GM21737 (cell line): ENCODE results near the gene NRDE2.
"Not testable (repeated sequence)": the region's sequence is repeated elsewhere in the genome, so short reads cannot be mapped to it uniquely, and the experiment has no call there.

Experiments
- ATAC-seq: cut with Tn5 transposase; IDR thresholded peaks from one replicate; pipeline ENCODE4 v1.9.1; 2021; ENCODE audit warnings: mild to moderate bottlenecking, moderate library complexity; ENCODE audit not compliant: unreplicated experiment

NRDE2 gene

GRCh38 chr14:90342327-90342726 is 10.6 kb upstream of the NRDE2 start:
- no peak for ATAC-seq

GRCh38 chr14:90341784-90342183 is 10.0 kb upstream of the NRDE2 start:
- ATAC-seq, result no peak

GRCh38 chr14:90341232-90341631 is 9.5 kb upstream of the NRDE2 start:
- ATAC-seq, result not testable (repeated sequence)

- ATAC-seq, result no peak
These were observed 5.2 kb upstream of the NRDE2 start for GRCh38 chr14:90336985-90337384.

- no peak for ATAC-seq
These were observed 4.7 kb upstream of the NRDE2 start for GRCh38 chr14:90336401-90336800.

GRCh38 chr14:90332271-90332584 is 487 bp upstream of the NRDE2 start:
- no peak for ATAC-seq

- ATAC-seq, result no peak
These were observed 1.2 kb downstream of the NRDE2 start for GRCh38 chr14:90330203-90331196.

GRCh38 chr14:90321891-90322290 is 9.8 kb downstream of the NRDE2 start:
- ATAC-seq, result no peak

GRCh38 chr14:90319634-90320541 is 11.9 kb downstream of the NRDE2 start:
- ATAC-seq, result no peak

- ATAC-seq, result no peak
These were observed 12.6 kb downstream of the NRDE2 start for GRCh38 chr14:90319173-90319572.

GRCh38 chr14:90318016-90318415 is 13.7 kb downstream of the NRDE2 start:
- ATAC-seq, result no peak

- ATAC-seq, result no peak
These were observed 14.5 kb downstream of the NRDE2 start for GRCh38 chr14:90317286-90317685.

- ATAC-seq, result no peak
These were observed 23.2 kb downstream of the NRDE2 start for GRCh38 chr14:90308561-90308960.

- ATAC-seq, result no peak
These were observed 26.6 kb downstream of the NRDE2 start for GRCh38 chr14:90305176-90305601.

GRCh38 chr14:90304502-90304901 is 27.2 kb downstream of the NRDE2 start:
- ATAC-seq, result no peak

GRCh38 chr14:90303473-90303872 is 28.3 kb downstream of the NRDE2 start:
- no peak for ATAC-seq

- no peak for ATAC-seq
These were observed 29.0 kb downstream of the NRDE2 start for GRCh38 chr14:90302529-90303303.

- no peak for ATAC-seq
These were observed 30.1 kb downstream of the NRDE2 start for GRCh38 chr14:90301668-90302090.

- no peak for ATAC-seq
These were observed 30.6 kb downstream of the NRDE2 start for GRCh38 chr14:90301122-90301521.

- ATAC-seq, result no peak
These were observed 31.1 kb downstream of the NRDE2 start for GRCh38 chr14:90300611-90301047.

- no peak for ATAC-seq
These were observed 32.3 kb downstream of the NRDE2 start for GRCh38 chr14:90299408-90299807.
